COR-L47 (cell line): ENCODE data around the gene ANKS1B.

ENCODE experiments used
- DNase-seq: peaks from one replicate; lab custom pipeline; 2025; lab: John Stamatoyannopoulos, UW

Gene ANKS1B

DNA sequence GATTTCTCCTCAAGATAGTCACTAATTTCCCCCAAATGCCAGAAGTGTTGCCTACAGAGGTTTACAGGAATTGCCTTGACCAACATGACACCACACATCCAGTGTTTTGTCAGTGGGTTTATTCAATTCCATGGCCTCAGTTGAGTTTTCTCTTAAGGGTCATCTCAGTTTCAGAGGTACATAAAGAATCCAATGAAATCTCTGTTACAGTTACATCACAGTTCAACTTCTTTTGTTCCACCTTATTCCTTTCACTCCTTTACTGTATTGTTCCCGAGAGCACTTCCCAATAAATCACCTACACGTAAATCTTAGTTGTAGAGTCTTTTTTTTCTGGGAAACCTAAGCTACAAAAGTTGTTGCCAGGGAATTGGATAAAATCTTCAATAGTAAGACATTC lies 410.8 kb downstream of the ANKS1B start:
- no peak for DNase-seq

DNA sequence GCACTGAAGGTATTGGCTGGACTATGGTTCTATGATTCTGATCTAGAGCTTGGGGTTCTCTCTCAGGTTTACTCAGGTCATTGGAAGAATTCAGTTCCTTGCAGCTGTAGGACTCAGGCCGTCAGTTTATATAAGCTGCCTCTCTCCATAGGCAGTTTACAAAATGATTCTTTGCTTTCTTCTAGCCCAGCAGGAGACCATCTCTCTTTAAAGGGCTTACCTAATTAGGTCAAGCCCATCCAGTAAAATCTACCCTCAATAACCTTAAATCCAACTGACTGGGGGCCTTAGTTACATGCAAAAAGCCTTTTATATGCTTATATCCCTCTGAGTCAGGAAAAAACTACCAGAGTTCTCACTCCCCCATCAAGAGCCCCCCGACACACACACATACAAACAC lies 417.7 kb downstream of the ANKS1B start:
- DNase-seq = no peak

DNA sequence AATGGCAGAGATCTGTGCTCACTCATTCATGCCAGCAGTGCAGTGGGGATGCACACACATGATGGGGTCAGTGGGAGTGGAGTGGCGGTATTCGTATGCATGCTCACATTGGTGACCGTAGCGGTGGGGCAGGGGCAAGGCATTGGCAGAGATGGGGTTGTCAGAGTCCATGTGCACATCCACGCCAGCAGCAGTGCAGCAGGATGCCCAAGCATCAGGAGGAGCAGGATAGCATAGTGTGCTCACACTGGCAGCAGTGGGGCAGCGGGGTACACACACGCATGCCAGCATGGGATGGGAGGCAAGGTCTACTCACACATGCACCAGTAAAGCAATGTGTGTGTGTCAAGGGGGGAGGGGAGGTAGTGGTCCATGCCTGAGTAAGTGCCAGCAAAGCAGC lies 426.6 kb downstream of the ANKS1B start:
- no peak for DNase-seq

DNA sequence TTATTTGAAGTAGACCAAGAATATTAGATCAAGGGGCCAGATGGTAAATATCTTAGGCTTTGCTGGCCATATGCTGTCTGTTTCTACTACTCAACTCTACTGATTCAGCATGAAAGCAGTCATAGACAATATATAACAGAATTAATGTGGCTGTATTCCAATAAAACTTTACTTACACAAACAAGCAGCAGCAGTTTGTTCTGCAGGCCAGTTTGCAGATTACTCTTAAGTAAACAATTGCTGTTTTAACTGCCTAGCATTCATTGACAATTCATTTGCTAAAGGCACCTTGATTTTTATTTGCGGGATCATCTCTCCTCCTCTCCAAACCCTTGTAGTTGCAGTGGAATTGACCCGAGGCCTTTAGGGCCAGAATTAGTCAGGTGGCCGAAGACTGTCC lies 431.3 kb downstream of the ANKS1B start:
- DNase-seq = no peak

DNA sequence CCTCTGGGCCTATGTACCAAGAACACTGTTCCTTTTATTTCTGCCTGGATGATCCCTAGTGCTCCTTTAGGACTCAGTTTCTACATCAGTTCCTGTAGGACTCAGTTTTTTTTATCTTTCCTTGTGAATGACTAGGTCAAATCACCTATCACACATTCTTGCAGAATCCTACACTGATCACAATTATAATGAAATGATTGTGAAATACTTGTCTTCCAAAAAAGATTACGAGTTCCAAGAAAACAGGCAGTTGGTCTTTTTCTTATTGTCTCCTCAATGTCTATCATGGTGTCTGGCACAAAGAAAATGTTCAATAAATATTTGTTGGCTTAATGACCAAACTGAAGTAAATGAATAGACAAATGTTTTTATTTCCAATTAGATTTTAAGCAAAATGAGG lies 432.7 kb downstream of the ANKS1B start:
- DNase-seq = no peak

DNA sequence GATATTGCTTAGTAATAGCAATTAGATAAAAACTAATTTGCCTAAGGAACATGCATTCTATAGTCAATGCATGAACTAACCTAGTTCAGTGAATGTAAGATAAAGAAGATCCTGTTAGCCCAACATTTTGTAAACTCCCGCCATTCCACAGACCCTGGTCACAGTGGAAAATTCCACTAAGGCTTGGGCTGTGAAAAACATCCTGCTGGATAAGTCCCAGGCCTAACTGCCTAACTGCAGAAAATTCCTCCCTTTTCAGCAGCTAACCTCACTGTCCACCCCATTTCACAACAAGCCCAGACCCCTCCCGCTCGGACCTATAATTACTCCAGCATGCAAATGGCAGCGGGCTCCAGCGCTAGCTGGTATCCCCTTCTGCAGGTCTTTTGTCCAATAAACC lies 435.1 kb downstream of the ANKS1B start:
- no peak for DNase-seq

DNA sequence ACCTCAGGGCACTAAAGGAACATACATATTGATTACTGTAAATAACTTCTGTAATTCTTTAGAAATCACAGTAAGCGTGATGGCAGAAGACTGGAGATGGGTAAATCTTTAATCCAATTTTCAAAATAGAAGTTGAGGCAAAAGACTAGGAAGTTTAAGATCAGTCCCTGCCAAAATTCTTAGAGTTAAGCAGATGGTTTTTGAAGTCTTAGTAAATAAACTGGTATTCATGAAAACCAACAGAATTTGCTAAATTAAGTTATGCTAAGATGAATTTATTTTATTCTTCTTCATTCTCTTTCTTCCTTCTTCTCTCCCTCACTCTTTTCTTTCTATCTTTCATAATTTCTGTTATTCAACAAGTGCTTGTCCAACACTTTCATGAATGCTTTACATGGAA lies 435.5 kb downstream of the ANKS1B start:
- no peak for DNase-seq

DNA sequence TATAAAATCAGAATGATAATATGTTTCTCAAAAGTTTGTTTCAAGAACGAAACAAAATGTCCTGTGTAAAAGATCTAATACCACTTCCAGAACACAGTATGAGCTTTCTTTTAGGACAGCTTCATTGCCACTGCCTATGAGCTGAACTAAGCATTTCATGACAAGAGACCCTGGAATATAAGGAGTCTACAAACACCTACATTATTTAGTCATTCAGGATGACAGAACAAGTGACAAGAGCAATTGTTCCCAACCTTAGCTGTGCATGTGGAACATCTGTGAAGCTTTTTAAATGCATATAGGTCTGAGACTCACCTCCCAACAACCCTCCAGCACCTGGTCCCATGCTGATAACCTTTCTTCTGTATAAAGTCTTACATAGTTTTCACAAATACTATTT lies 440.3 kb downstream of the ANKS1B start:
- DNase-seq = no peak

DNA sequence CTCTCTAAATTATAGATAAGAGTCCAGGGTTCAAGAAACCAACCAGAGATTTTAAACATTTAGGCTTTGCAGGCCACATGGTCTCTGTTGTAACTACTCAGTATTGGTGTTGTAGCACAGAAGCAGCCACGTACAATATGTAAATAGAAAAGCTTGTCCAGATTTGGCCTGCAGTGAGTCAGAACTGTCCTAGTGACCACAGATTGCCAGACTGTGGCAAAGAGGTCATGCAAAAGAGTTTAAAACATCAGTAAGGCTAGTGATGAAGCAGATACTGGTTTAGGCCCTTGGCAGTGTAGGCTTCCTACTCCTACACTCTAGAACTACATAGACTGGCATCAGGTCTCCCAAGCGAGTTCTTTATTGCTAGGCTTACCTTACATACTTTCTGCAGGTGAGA lies 454.8 kb downstream of the ANKS1B start:
- no peak for DNase-seq

DNA sequence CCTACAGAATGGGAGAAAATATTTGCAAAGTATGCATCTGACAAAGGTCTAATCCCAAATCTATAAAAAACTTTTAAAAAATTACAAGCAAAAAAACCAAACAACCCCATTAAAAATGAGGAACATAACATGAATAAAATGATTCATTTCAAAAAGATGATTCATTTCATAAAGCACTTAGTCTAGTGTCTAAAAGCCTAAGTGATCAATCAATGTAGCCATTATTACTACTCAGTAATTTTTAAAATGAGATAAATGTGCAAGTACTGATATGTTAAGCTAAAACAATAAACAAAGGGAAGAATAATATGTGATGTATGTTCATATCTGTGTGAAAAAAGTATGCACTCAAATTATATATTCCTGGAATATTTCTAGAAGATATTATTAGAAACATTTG lies 456.3 kb downstream of the ANKS1B start:
- no peak for DNase-seq

DNA sequence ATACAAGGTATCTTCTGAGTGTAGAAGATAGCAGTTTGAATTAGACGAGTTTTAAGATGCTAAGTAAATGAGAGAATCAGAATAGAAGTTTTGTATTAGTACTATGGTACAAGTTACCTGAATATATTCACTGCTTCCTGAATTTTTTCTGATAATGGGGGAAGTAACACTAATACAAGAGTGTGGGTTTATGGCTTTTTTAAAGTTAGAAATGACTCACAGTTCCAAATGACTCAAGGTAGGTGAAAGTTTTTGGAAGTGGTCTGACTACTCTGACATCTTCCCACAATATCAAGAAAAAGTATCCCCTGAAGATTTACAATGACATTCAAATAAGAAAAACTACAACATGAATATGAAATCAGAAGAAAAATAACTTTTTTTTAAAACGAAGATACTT lies 460.9 kb downstream of the ANKS1B start:
- DNase-seq = no peak

DNA sequence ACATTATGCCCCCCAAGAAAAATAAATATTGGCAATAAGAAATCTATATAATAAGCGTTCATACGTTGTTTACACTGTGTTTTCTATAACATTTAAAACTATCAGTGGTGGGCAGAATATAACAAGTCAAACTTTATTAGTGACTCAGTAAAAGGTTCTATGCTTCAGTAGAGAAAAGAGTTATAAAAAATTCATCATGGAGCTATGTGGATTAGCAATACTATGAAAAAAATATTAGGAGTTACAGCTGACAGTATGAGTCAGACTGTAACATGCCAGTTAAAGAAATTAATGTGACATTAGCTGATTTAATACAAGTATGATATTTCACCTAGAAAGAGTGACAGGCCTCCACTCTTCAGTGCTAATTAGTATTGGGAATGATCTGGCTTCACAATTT lies 462.3 kb downstream of the ANKS1B start:
- no peak for DNase-seq

DNA sequence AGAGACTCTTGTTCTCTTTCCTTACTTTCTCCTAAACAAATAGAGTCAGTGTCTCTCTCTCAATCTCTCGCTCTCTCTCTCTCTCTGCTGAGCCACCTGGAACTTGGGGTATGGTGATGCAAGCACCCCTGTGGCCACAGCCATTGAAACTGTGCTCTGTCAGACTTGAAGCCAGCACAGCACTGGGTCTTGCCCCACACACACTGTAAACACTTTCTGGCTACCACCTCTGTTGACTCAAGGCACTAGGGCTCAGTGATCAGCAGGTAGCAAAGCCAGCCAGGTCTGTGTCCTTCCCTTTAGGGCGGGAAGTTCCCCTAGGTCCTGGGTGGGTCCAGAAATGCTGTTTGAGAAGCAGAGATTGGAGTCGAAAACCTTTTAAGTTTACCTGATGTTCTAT lies 463.1 kb downstream of the ANKS1B start:
- no peak for DNase-seq

DNA sequence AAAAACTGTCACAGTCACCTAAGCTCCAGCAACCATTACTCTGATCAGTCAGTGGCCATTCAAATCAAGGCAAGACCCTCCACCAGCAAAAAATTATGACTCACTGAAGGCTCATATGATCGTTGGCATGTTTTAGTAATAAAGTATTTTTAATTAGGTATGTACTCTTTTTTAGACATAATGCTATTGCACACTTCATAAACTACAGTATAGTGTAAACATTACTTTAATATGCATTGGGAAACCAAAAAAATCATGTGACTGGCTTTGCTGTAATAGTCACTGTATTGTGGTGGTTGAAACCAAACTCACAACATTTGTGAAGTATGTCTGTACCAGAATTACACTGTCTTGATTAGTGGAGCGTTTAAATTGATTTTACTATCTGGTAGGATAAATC lies 471.7 kb downstream of the ANKS1B start:
- DNase-seq = no peak

DNA sequence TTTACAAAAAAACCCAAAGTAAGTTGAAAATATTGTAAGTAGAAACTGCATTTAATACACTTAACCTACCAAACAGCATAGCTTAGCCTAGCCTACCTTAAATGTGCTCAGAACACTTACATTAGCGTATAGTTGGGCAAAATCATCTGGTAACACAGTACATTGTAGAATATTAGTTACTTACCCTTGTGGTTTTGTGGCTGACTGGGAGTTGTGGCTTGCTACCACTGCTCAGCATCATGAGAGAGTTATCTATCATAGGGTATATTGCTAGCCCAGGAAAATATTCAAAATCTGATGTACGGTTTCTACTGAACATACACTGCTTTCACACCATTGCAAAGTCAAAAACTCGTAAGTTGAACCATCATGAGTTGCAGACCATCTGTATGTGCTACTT lies 478.9 kb downstream of the ANKS1B start:
- DNase-seq = no peak

DNA sequence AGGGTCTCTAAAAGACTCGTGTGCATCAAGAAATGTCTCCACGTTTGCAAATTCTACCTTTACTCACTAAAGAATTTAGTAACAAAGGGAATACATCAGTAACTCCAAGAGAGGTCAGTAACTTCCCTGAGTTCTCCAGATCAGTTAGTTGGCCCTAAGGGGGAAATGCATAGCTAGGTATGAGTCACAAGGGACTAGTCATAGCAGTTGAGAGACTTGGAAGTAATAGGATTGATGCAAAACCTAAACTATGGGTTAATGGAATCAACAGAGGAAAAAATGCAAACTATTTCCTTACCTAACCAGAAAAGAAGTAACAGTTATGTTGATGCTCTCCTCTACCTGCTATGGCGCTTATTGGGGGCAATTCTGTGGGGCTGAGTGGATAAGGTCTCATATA lies 486.0 kb downstream of the ANKS1B start:
- no peak for DNase-seq

DNA sequence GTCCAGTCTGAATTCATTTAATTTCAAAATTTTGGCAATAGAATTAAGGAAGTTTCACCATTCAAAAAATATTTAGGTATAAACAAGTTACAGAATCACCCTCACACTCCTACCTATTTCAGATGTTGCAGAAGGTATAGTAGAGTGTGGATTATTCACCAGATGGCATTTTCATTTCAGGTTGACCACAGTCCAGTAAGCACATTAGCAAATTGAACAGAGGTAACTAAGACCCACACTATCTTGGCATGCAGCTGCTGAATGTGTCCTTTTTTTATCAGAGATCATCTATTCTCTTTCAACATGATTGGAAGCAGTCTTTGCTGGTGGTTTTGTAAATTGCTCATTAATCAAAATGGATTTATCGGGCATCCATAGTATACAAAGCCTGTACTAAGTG lies 488.9 kb downstream of the ANKS1B start:
- DNase-seq = no peak

DNA sequence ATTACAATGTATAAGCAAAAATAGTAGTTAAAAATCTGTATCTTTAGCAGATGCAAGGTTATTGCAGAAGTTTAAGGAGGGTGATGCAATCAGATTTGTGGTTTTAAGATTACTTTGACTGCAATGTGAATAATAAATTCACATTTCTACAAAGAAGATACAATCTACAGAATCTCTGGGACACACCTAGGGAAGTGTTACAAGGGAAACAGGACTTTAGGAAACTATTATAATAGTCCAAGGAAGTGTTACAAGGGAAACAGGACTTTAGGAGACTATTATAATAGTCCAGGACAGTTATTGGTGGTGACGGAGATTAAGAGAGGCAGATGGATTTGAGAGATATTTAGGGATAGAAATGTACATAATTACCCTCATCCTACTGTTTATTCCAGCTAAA lies 491.5 kb downstream of the ANKS1B start:
- no peak for DNase-seq

DNA sequence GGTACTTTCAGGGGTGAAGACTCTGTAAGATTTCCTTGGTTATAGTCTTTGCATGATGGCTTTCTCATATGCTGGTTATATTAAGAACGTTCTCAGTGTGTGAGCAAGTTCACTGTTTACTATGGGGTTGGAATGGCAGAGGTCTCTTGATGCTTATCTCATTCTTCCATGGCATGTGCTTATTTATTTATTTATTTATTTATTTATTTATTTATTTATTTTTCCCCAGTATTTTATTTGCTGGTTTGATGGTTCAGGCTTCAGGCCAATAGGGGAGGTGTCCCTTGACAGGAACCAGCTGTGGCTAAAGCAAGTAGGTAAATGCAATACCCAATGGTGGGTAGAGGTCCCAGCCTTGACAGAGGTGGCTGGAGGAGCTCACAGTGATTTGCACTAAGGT lies 498.5 kb downstream of the ANKS1B start:
- DNase-seq = no peak

DNA sequence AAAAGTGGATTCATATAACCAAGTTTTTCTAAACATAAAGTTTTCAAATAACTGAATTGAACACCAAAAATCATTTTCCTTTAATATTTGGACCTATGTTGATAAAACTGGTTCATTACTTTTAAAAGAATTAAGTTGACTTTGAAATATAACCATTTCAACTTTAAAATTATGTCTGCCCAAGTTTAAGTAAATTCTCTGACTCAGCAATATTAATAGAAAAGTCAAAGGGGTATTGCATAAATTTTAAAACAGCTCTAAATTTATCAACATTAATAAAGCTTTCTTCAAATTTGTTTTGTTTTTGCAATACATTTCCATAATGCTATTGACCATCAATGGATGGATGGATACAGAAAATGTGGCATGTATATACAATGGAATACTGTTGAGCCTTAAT lies 505.6 kb downstream of the ANKS1B start:
- no peak for DNase-seq

DNA sequence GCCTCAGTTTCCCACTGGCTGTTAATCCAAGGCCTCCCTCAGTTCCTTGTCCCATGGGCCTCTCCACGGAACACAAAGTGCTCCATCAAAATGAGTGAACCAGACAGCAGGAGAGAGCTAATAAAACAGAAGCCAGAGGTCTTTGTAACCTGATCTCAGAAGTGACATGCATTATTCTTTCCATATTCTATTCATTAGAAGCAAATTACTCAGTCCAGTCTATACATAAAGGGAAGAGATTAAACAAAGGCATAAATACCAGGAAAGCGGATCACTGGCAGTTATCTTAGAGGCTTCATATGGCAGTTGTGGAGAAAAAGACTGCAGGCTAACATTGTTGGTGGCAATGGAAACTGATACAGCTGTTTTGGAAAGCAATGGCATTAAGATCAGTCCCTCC lies 507.8 kb downstream of the ANKS1B start:
- no peak for DNase-seq

DNA sequence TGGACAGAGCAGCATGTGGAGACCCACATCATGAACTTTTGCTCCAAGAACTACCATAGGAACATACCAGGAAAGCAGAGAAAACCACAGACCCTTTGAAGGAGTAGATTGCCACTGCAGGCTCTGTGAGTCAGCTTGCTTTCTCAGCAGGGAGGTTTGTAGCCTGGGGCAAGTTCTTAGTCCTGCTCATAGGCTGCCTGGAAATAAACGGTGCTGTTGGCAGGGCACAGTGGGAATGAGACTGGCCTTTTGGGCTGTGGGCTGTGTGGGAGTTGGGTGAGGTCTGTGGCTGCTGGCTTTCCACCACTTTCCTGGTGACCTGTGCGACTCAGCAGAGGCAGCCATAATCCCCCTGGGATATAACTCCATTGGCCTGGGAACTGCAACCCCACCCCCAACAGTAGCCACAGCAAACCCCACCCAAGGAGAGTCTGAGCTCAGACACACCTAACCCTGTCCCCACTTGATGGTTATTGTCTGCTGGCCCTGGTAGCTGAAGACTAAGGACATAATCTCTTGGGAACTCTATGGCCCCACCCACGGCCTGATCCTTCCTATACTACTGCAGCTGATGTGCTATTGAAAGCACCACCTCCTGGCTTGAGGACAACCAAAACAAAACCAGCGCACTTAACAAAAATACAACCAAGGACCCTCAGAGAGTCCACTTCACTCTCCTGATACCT lies 529.2 kb downstream of the ANKS1B start:
- DNase-seq = peak; percentile 29

DNA sequence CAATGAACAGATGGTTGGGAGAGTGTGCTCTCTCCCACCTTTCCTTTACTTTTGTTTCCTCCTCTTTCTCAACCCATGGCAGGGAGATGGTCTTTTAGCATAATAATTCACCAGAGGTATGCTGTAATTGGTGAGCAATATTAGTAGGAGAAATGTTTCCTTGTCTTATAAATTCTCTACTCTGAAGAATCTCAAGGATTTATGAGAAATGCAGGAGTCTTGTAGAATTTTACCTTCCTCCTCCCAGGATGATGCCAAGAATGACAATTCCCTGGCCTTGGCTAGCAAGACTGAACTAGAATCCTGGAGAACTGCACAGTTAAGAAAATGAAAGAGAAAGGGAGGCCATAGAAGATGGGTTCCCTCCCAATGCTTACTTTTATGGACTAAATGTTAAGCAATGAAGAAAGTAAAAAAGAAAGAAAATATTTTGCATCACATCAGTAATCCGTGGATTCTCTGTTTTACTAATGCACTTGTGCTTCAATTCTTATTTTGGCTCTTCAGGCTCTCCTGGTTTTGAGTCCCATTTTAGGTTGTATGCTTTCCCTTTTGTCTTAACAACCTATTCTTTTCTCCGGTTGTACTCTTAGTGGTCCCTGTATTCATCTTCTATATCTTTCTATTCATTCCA lies 530.1 kb downstream of the ANKS1B start:
- DNase-seq = no peak

DNA sequence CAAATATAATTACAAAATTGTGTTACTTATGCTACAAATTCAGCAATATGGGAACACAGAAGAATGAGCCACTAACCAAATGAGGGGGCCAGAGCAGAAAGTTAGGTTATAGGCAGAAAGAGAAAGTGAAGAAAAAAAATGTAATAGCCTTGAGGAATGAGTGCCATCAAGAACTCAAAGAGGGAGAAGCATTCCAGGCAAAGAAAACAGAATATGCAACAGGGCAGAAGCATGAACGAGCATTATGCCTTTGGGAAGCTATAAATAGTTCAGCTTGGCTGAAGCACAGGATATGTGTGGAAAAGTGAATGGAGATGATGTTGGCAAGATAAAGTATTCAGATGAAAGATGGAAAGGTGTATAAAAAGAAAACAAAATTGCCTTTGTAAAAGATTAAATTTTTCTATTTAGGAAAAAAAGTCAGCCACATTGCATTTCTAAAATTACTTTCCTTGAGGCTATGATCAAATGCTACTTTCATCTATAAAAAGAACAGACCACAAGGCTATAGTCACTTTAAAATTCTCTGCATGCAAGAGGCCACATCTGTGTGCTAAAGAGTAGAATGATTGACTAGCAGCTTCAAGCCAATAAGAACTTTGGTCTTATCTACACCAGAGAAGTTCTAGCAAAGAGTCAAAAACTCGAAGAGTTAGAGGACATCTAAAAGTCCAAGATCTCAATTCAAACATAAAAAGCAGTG lies 530.7 kb downstream of the ANKS1B start:
- no peak for DNase-seq
